ENCODE measurements around the gene DLGAP5. TPM values are rescaled to one million over a fixed set of nuclear protein-coding genes. Genes with fewer than 3 reads are reported as not detected.

Gene DLGAP5
- total and polyA plus RNA-seq, 2 of the 13 experiments (the other 11 are each of a cell fraction or from before 2014, with no cell fraction given), result 7.7 to 55.8 TPM

DNA sequence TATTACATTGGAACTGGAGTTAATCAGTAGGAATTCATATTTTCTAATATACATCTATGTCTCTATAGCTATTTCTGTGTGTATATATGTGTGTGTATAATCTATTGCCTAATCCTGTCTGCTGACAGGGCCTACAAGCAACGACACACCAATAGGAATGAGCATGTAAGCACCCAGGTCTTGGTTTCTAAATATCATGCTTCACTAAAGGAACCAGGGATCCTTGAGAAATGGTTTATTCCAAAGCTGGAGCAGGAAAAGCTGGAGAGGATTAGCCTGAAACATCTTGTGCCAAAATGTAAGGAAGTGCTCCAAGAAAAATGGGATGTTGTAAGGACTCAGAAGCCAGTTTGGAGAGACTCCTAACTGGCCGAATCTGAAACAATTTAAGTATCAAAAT, 91.6 kb downstream of the DLGAP5 start:
- DNase-seq (ENCODE audit: low spot score) (no peak), ATAC-seq (no peak), FAIRE-seq (no peak)
- ChIA-PET POLR2A (no interaction called here), CTCF (ENCODE audit: low intra/inter-chr PET ratio, low total read pairs) (no interaction called here)
- H2AFZ ChIP-seq (ENCODE audit: low read length), result no peak overlapping the region
- in situ Hi-C loops (cut with HindIII; ENCODE audit: extremely low pct_ligation_motif_present, low pct_unique_long_range_greater_than_20kb) (no loop called here), intact Hi-C loops (cut with micrococcal nuclease; ENCODE audit: unreplicated experiment) (no loop called here)
- H3K4me1 ChIP-seq (ENCODE audit: insufficient read depth, low read length), result peaks cover 35% of the 10 kb centered on the region
- 71% methylated on average over 2 of the region's 2 CpGs for WGBS (ENCODE audit: low lambda C conversion rate)
- H4K20me1 ChIP-seq (ENCODE audit: insufficient read depth, low read length), result no peaks in the 10 kb centered on the region
- BruUV-seq (replicated peaks), result no TSS peak
- no peak overlapping the region for H3K9ac ChIP-seq (ENCODE audit: insufficient read depth, low read depth, low read length)
- H3K27ac ChIP-seq (ENCODE audit: extremely low read length, insufficient read depth, low read length), result no peak overlapping the region
- H3K9me3 ChIP-seq (ENCODE audit: low read length), result no peaks in the 10 kb centered on the region
- H3K4me3 ChIP-seq (replicated peaks in 1 of 3; ENCODE audit: insufficient read depth in 1 of 3, low read depth in 2 of 3, low read length in 3 of 3), result no peak overlapping the region
- no peak overlapping the region for H3K4me2 ChIP-seq (ENCODE audit: low read depth, low read length)
- no peaks in the 10 kb centered on the region for H3K79me2 ChIP-seq (ENCODE audit: insufficient read depth, low read length)
- H3K36me3 ChIP-seq (replicated peaks in 1 of 2; ENCODE audit: control insufficient read depth in 1 of 2, insufficient read depth in 2 of 2, low read length in 2 of 2), result no peaks in the 10 kb centered on the region
- TF ChIP-seq MTF2 (CRISPR knock-in tag; IDR thresholded peaks at IDR 0.05; ENCODE audit: borderline replicate concordance) (no peak), HOXA9 (CRISPR knock-in tag; IDR thresholded peaks at IDR 0.05; ENCODE audit: borderline replicate concordance) (no peak), ASH2L (IDR thresholded peaks at IDR 0.05; ENCODE audit: insufficient read length, low read depth, low read length) (no peak), ZFP1 (CRISPR knock-in tag; IDR thresholded peaks at IDR 0.05) (no peak), MYNN (CRISPR knock-in tag; IDR thresholded peaks at IDR 0.05; ENCODE audit: low read depth) (no peak), FOXK1 (CRISPR knock-in tag; IDR thresholded peaks at IDR 0.05; ENCODE audit: borderline replicate concordance, low read depth) (no peak), MXD4 (CRISPR knock-in tag; IDR thresholded peaks at IDR 0.05) (no peak), MAF1 (CRISPR knock-in tag; IDR thresholded peaks at IDR 0.05; ENCODE audit: borderline replicate concordance) (no peak), CEBPB (IDR thresholded peaks at IDR 0.05; ENCODE audit: borderline replicate concordance, low read depth, low read length) (peak; percentile 26; the same call in 1 of the 2 replicates), POLR2G (IDR thresholded peaks at IDR 0.05; ENCODE audit: low read depth, low read length) (no peak), SNRNP70 (IDR thresholded peaks at IDR 0.05; ENCODE audit: low read depth, low read length) (no peak), CEBPG (CRISPR knock-in tag; IDR thresholded peaks at IDR 0.05) (0 out of 2 replicates have a peak, but pooled peaks have one; percentile 13), ZNF337 (CRISPR knock-in tag; IDR thresholded peaks at IDR 0.05; ENCODE audit: borderline replicate concordance, low read depth) (no peak), ATAD3A (CRISPR knock-in tag; IDR thresholded peaks at IDR 0.05) (no peak)
- TF ChIP-seq, protein P1, sequence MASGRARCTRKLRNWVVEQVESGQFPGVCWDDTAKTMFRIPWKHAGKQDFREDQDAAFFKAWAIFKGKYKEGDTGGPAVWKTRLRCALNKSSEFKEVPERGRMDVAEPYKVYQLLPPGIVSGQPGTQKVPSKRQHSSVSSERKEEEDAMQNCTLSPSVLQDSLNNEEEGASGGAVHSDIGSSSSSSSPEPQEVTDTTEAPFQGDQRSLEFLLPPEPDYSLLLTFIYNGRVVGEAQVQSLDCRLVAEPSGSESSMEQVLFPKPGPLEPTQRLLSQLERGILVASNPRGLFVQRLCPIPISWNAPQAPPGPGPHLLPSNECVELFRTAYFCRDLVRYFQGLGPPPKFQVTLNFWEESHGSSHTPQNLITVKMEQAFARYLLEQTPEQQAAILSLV (CRISPR knock-in tag; IDR thresholded peaks at IDR 0.05; ENCODE audit: borderline replicate concordance), result no peak
- TF ChIP-seq, protein P2, sequence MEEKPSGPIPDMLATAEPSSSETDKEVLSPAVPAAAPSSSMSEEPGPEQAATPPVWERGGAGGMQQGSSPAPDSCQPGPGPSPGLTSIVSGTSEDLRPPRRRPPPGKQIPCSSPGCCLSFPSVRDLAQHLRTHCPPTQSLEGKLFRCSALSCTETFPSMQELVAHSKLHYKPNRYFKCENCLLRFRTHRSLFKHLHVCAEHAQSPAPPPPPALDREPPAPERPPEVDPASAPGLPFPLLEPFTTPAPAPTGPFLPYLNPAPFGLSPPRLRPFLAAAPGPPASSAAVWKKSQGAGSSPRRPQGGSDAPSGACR (CRISPR knock-in tag; IDR thresholded peaks at IDR 0.05), result no peak
- H3K27me3 ChIP-seq (ENCODE audit: control insufficient read depth in 1 of 2, insufficient read depth in 2 of 2, low read length in 2 of 2), result no peaks in the 10 kb centered on the region
